Measurements from ENCODE around the gene DHRS3.

DNA sequence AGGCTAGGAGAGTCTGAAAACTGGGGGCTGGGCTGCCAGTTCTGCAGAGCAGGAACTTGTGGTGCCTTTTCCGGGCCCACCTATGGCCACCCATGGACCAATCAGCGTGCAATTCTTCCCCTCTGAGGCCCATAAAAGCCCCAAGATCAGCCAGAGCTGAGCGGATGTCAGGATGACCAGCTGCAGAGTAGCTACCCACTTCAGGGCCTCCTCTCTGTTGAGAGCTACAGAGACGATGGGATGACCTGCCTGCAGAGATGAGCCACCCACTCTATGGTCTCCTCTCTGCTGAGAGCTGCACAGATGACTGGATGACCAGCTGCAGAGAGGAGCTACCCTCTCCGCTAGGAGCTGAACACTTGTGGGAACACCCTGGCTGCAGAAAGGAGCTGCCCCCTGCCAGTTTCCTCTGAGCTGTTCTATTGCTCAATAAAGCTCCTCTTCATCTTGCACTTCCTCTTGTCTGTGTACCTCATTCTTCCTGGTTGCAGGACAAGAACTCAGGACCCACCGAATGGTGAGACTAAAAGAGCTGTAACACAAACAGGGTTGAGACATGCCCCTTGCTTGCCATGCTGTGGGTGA lies 13.0 kb upstream of the DHRS3 start:
- TF ChIP-seq FOXM1 (IDR thresholded peaks at IDR 0.05; ENCODE audit: low read depth, low read length) (no peak), ETV6 (conservative IDR thresholded peaks at IDR 0.05 in 1 of 2, IDR thresholded peaks at IDR 0.05 in 1 of 2; ENCODE audit: borderline replicate concordance in 1 of 2, low read depth in 1 of 2) (no peak), HCFC1 (IDR thresholded peaks at IDR 0.05; ENCODE audit: low read length) (no peak), TBL1XR1 (IDR thresholded peaks at IDR 0.05; ENCODE audit: low read depth, low read length) (no peak), HDAC2 (IDR thresholded peaks at IDR 0.05) (no peak), PBX3 (IDR thresholded peaks at IDR 0.05; ENCODE audit: insufficient replicate concordance, low read depth, low read length) (no peak)
- TF ChIP-seq, protein P1, sequence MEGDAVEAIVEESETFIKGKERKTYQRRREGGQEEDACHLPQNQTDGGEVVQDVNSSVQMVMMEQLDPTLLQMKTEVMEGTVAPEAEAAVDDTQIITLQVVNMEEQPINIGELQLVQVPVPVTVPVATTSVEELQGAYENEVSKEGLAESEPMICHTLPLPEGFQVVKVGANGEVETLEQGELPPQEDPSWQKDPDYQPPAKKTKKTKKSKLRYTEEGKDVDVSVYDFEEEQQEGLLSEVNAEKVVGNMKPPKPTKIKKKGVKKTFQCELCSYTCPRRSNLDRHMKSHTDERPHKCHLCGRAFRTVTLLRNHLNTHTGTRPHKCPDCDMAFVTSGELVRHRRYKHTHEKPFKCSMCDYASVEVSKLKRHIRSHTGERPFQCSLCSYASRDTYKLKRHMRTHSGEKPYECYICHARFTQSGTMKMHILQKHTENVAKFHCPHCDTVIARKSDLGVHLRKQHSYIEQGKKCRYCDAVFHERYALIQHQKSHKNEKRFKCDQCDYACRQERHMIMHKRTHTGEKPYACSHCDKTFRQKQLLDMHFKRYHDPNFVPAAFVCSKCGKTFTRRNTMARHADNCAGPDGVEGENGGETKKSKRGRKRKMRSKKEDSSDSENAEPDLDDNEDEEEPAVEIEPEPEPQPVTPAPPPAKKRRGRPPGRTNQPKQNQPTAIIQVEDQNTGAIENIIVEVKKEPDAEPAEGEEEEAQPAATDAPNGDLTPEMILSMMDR (IDR thresholded peaks at IDR 0.05 in 2 of 3, conservative IDR thresholded peaks at IDR 0.05 in 1 of 3; ENCODE audit: control insufficient read depth in 2 of 3, extremely low read depth in 1 of 3, insufficient read depth in 1 of 3, low read depth in 3 of 3, low read length in 3 of 3) = no peak
